Muscle of leg (tissue), 11 donors: Measurements from ENCODE around the gene ARFGAP2. TPM values are rescaled to one million over a fixed set of nuclear protein-coding genes. Genes with fewer than 3 reads are reported as not detected.

Experiments used
- DNase-seq: peaks from one replicate; pipeline ENCODE4 v3.0.0; 2013
- H3K27ac ChIP-seq: one replicate; pipeline ENCODE4 v1.5.1; 2013; ENCODE audit warnings: mild to moderate bottlenecking, low read length, control low read depth
- H3K27me3 ChIP-seq: one replicate; pipeline ENCODE4 v1.6.1; 2013; ENCODE audit warnings: low read length; ENCODE audit not compliant: control insufficient read depth, insufficient read depth
- H3K36me3 ChIP-seq: one replicate; pipeline ENCODE4 v1.6.1; 2013; ENCODE audit warnings: low read length; ENCODE audit not compliant: control insufficient read depth, insufficient read depth
- H3K4me1 ChIP-seq: one replicate; pipeline ENCODE4 v1.6.1; 2013; ENCODE audit warnings: low read length; ENCODE audit not compliant: control insufficient read depth, insufficient read depth
- H3K4me3 ChIP-seq: one replicate; pipeline ENCODE4 v1.5.1; 2013; ENCODE audit warnings: low read length, control low read depth
- H3K9me3 ChIP-seq: replicated peaks from 2 replicates; pipeline ENCODE4 v1.6.1; 2013; ENCODE audit warnings: low read depth, low read length; ENCODE audit not compliant: control insufficient read depth
- WGBS: methylation state at CpG from one replicate; pipeline ENCODE4 v1.1.5; 2013; ENCODE audit warnings: missing lambda C conversion rate; ENCODE audit not compliant: insufficient coverage; 5-methylcytosine and 5-hydroxymethylcytosine counted together
- polyA plus RNA-seq, 8 donors: library from polyadenylated mRNA; unstranded; fragments of 120-200 nt; gene quantifications; one replicate each; pipeline versions ENCODE4 v1.2.1 to v1.2.3, GENCODE V29; 2013; ENCODE audit warnings: inconsistent platforms in 1 of 8, low replicate concordance in 1 of 8; ENCODE audit not compliant: insufficient read length in 8 of 8, insufficient read depth in 1 of 8
- total RNA-seq: library from RNA; stranded (reverse); fragments of 120-200 nt; gene quantifications from one replicate; pipeline ENCODE4 v1.2.4, GENCODE V29; 2013

ARFGAP2 gene
- total and polyA plus RNA-seq, 9 donors: 59.8 to 91.0 (median 74.8) TPM

DNA sequence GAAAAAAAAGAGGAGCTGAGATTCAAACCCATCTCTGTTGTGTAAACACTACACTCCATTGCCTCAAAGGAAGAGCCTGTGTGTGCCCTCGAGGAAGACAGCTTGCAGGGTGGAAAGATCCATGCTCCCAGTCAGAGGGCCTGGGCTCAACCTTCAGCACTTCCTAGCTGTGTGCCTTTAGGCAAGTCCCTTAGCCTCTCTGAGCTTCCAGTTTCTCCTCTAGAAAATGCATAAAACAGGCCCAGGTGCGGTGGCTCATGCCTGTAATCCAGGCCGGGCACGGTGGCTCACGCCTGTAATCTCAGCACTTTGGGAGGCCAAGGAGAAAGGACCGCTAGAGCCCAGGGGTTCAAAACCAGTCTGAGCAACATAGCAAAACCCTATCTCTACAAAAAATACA, 4.6 kb upstream of the ARFGAP2 start:
- peak overlapping the region; percentile 10 for H3K4me3 ChIP-seq
- no peaks in the 10 kb centered on the region for H3K9me3 ChIP-seq
- peaks cover 8% of the 10 kb centered on the region for H3K27me3 ChIP-seq
- 90% methylated on average over 4 of the region's 6 CpGs for WGBS
- peaks cover 59% of the 10 kb centered on the region for H3K4me1 ChIP-seq
- DNase-seq: no peak
- peaks cover 48% of the 10 kb centered on the region for H3K36me3 ChIP-seq
- peak overlapping the region; percentile 47 for H3K27ac ChIP-seq

- WGBS: 92% methylated on average over 35 of the region's 35 CpGs
- Histone ChIP-seq H3K4me3 (no peak overlapping the region), H3K4me1 (peaks cover 67% of the 10 kb centered on the region), H3K9me3 (no peaks in the 10 kb centered on the region), H3K27me3 (peaks cover 4% of the 10 kb centered on the region), H3K36me3 (peaks cover 58% of the 10 kb centered on the region), H3K27ac (peak overlapping the region; percentile 35)
- DNase-seq: no peak
Observed at GRCh38 chr11:47180006-47180787, 3.5 kb upstream of the ARFGAP2 start.

DNA sequence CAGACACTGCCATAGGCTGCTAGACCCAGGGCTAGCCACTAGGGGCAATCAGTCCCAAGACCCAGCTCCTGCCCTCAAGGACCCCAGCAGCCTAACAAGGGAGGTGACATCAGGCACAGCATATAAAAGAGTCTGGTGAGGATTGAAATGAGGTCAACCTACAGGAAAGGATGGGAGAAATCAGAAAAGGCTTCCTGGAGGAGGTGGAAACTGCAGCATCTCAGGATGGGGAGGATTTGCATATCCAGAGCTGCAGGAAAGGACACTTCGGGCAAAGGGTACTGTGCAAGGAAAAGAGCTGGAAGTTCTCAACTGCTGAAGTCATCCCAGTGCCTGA, 2.9 kb upstream of the ARFGAP2 start:
- peaks cover 64% of the 10 kb centered on the region for H3K36me3 ChIP-seq
- peak overlapping the region; percentile 35 for H3K27ac ChIP-seq
- 100% methylated on average over 1 of the region's 1 CpG for WGBS
- H3K9me3 ChIP-seq: no peaks in the 10 kb centered on the region
- H3K27me3 ChIP-seq: no peaks in the 10 kb centered on the region
- DNase-seq: no peak
- H3K4me3 ChIP-seq: no peak overlapping the region
- H3K4me1 ChIP-seq: peaks cover 62% of the 10 kb centered on the region

- DNase-seq: no peak
- no peaks in the 10 kb centered on the region for H3K27me3 ChIP-seq
- H3K4me1 ChIP-seq: peaks cover 57% of the 10 kb centered on the region
- peaks cover 64% of the 10 kb centered on the region for H3K36me3 ChIP-seq
- WGBS: 89% methylated on average over 14 of the region's 23 CpGs
- H3K27ac ChIP-seq: no peak overlapping the region
- H3K9me3 ChIP-seq: no peaks in the 10 kb centered on the region
- H3K4me3 ChIP-seq: no peak overlapping the region
Observed at GRCh38 chr11:47178737-47179654, 2.3 kb upstream of the ARFGAP2 start.

GRCh38 chr11:47178316-47178715, 1.6 kb upstream of the ARFGAP2 start:
- DNase-seq: no peak
- Histone ChIP-seq H3K27ac (peak overlapping the region; percentile 99), H3K4me3 (no peak overlapping the region), H3K4me1 (peaks cover 53% of the 10 kb centered on the region), H3K36me3 (peaks cover 68% of the 10 kb centered on the region), H3K27me3 (no peaks in the 10 kb centered on the region), H3K9me3 (no peaks in the 10 kb centered on the region)
- no CpG with 5 or more reads among the region's 11 CpGs for WGBS

DNA sequence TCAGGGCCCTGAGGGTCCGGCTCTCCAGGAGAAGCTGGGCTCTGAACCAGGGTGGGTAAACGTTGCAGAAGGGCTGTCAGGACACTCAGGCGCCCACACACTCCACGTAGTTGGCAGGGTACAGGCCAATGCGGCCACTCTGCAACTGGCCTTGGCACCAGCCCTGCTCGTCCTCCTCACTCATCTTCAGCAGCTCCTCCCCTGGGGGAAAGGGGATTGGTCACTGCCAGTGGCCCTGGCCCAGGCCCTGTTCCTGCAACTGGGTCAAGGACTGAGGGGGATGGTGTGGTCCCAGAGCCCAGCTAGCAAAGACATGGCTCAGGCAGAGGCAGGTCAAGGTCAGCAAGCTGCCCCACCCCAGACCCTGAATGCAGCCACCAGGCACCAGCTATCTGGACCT, 1.2 kb upstream of the ARFGAP2 start:
- H3K27me3 ChIP-seq: no peaks in the 10 kb centered on the region

GRCh38 chr11:47177229-47177845, 658 bp upstream of the ARFGAP2 start:
- under 1% methylated on average over 15 of the region's 21 CpGs for WGBS
- Histone ChIP-seq H3K27me3 (no peaks in the 10 kb centered on the region), H3K36me3 (peaks cover 77% of the 10 kb centered on the region), H3K4me3 (peak overlapping the region; percentile 75), H3K9me3 (no peaks in the 10 kb centered on the region), H3K27ac (peak overlapping the region; percentile 99), H3K4me1 (peaks cover 52% of the 10 kb centered on the region)
- DNase-seq: peak; percentile 90

More for the DNA sequence above, 1.2 kb upstream of the ARFGAP2 start:
- no CpG with 5 or more reads among the region's 6 CpGs for WGBS
- Histone ChIP-seq H3K9me3 (no peaks in the 10 kb centered on the region), H3K4me3 (peak overlapping the region; percentile 75), H3K27ac (peak overlapping the region; percentile 99), H3K4me1 (peaks cover 52% of the 10 kb centered on the region), H3K36me3 (peaks cover 72% of the 10 kb centered on the region)
- no peak for DNase-seq

- no peaks in the 10 kb centered on the region for H3K9me3 ChIP-seq
- peaks cover 84% of the 10 kb centered on the region for H3K36me3 ChIP-seq
- peak overlapping the region; percentile 86 for H3K27ac ChIP-seq
- 41% methylated on average over 14 of the region's 14 CpGs for WGBS
- no peaks in the 10 kb centered on the region for H3K27me3 ChIP-seq
- peaks cover 53% of the 10 kb centered on the region for H3K4me1 ChIP-seq
- H3K4me3 ChIP-seq: peak overlapping the region; percentile 92
- DNase-seq: no peak
Observed at GRCh38 chr11:47175746-47176327, 842 bp downstream of the ARFGAP2 start.

- H3K36me3 ChIP-seq: peaks cover 82% of the 10 kb centered on the region
- H3K4me1 ChIP-seq: peaks cover 25% of the 10 kb centered on the region
- H3K27ac ChIP-seq: no peak overlapping the region
- no peak overlapping the region for H3K4me3 ChIP-seq
- H3K27me3 ChIP-seq: no peaks in the 10 kb centered on the region
- no peak for DNase-seq
- 60% methylated on average over 4 of the region's 6 CpGs for WGBS
- H3K9me3 ChIP-seq: no peaks in the 10 kb centered on the region
Observed at GRCh38 chr11:47172740-47173336, 3.8 kb downstream of the ARFGAP2 start.
